Neuronal stem cell (in vitro differentiated cells): Measurements from ENCODE around the gene NUDT8.

Experiments used
- DNase-seq: peaks from one replicate; pipeline ENCODE4 v3.0.0-alpha.2; 2013; ENCODE audit warnings: low spot score
- H2AFZ ChIP-seq: one replicate; pipeline ENCODE4 v1.6.1; 2013; ENCODE audit warnings: mild to moderate bottlenecking, low read length, inconsistent platforms
- H2AK5ac ChIP-seq: 2 replicates; pipeline ENCODE4 v1.6.1; 2013; ENCODE audit warnings: low read depth, mild to moderate bottlenecking, inconsistent platforms, low read length, moderate library complexity, mixed read lengths
- H2BK120ac ChIP-seq: 2 replicates; pipeline ENCODE4 v1.6.1; 2013; ENCODE audit warnings: low read depth, mild to moderate bottlenecking, inconsistent platforms, low read length, moderate library complexity, mixed read lengths
- H2BK12ac ChIP-seq: one replicate; pipeline ENCODE4 v1.6.1; 2013; ENCODE audit warnings: low read length, inconsistent platforms
- H2BK15ac ChIP-seq: 2 replicates; pipeline ENCODE4 v1.6.1; 2013; ENCODE audit warnings: mild to moderate bottlenecking, low read length, inconsistent platforms, mixed read lengths
- H2BK5ac ChIP-seq: one replicate; pipeline ENCODE4 v1.6.1; 2013; ENCODE audit warnings: inconsistent platforms, mild to moderate bottlenecking, low read length, moderate library complexity
- H3K14ac ChIP-seq: one replicate; pipeline ENCODE4 v1.6.1; 2013; ENCODE audit warnings: low read length, inconsistent platforms
- H3K18ac ChIP-seq: 2 replicates; pipeline ENCODE4 v1.6.1; 2013; ENCODE audit warnings: low read length, inconsistent platforms
- H3K23ac ChIP-seq: 2 replicates; pipeline ENCODE4 v1.6.1; 2013; ENCODE audit warnings: low read depth, mild to moderate bottlenecking, mixed read lengths, low read length, inconsistent platforms; ENCODE audit not compliant: poor library complexity
- H3K27ac ChIP-seq: replicated peaks from 3 replicates; pipeline ENCODE4 v1.5.1; 2013; ENCODE audit warnings: low read length, inconsistent platforms
- H3K27me3 ChIP-seq, 3 experiments: 2 replicates each; pipeline ENCODE4 v1.6.1; 2013; ENCODE audit warnings: low read length in 3 of 3, mild to moderate bottlenecking in 2 of 3, inconsistent platforms in 1 of 3, low read depth in 1 of 3, mixed read lengths in 1 of 3, moderate library complexity in 1 of 3; ENCODE audit not compliant: control insufficient read depth in 3 of 3, insufficient read depth in 3 of 3
- H3K36me3 ChIP-seq, 2 donors: replicated peaks in 1 of 2; 2 replicates each; pipeline ENCODE4 v1.6.1; 2013; ENCODE audit warnings: low read length in 2 of 2; ENCODE audit not compliant: control insufficient read depth in 2 of 2, insufficient read depth in 2 of 2
- H3K4ac ChIP-seq: 2 replicates; pipeline ENCODE4 v1.6.1; 2013; ENCODE audit warnings: inconsistent platforms, mild to moderate bottlenecking, low read length, moderate library complexity
- H3K4me1 ChIP-seq, 2 donors: 1 replicate in 1 of 2; 2 replicates in 1 of 2; pipeline ENCODE4 v1.6.1; 2013; ENCODE audit warnings: low read length in 2 of 2, low read depth in 1 of 2; ENCODE audit not compliant: control insufficient read depth in 2 of 2, insufficient read depth in 1 of 2
- H3K4me2 ChIP-seq: one replicate; pipeline ENCODE4 v1.6.1; 2013; ENCODE audit warnings: mild to moderate bottlenecking, low read length, inconsistent platforms; ENCODE audit not compliant: insufficient read depth, poor library complexity, severe bottlenecking
- H3K4me3 ChIP-seq, 2 donors: 2 replicates each; pipeline ENCODE4 v1.5.1; 2013; ENCODE audit warnings: low read length in 2 of 2, mild to moderate bottlenecking in 2 of 2, inconsistent platforms in 1 of 2, moderate library complexity in 1 of 2
- H3K79me1 ChIP-seq: one replicate; pipeline ENCODE4 v1.6.1; 2013; ENCODE audit warnings: low read depth, mild to moderate bottlenecking, inconsistent platforms, low read length, moderate library complexity
- H3K9ac ChIP-seq: one replicate; pipeline ENCODE4 v1.6.1; 2013; ENCODE audit warnings: mild to moderate bottlenecking, low read depth, low read length, inconsistent platforms; ENCODE audit not compliant: poor library complexity
- H3K9me3 ChIP-seq, 2 donors: replicated peaks in 1 of 2; 2 replicates each; pipeline versions ENCODE3 to v1.6.1; 2013; ENCODE audit warnings: low read length in 2 of 2, mild to moderate bottlenecking in 2 of 2, inconsistent platforms in 1 of 2, low read depth in 1 of 2, mixed read lengths in 1 of 2, moderate library complexity in 1 of 2; ENCODE audit not compliant: control insufficient read depth in 2 of 2, insufficient read depth in 1 of 2
- H4K8ac ChIP-seq: one replicate; pipeline ENCODE4 v1.6.1; 2013; ENCODE audit warnings: low read depth, mild to moderate bottlenecking, inconsistent platforms, low read length, moderate library complexity
- H4K91ac ChIP-seq: one replicate; pipeline ENCODE4 v1.6.1; 2013; ENCODE audit warnings: low read length, low read depth, mild to moderate bottlenecking, inconsistent platforms; ENCODE audit not compliant: poor library complexity
- WGBS, 2 donors: extraction: QIAGEN DNeasy Blood & Tissue Kit; methylation state at CpG; one replicate each; pipeline ENCODE4 v1.1.7; 2013; ENCODE audit warnings: missing lambda C conversion rate in 2 of 2, mixed read lengths in 1 of 2; ENCODE audit not compliant: insufficient read length in 2 of 2, insufficient replicate concordance in 1 of 2; ENCODE audit errors: extremely low coverage in 2 of 2; 5-methylcytosine and 5-hydroxymethylcytosine counted together

The NUDT8 gene

DNA sequence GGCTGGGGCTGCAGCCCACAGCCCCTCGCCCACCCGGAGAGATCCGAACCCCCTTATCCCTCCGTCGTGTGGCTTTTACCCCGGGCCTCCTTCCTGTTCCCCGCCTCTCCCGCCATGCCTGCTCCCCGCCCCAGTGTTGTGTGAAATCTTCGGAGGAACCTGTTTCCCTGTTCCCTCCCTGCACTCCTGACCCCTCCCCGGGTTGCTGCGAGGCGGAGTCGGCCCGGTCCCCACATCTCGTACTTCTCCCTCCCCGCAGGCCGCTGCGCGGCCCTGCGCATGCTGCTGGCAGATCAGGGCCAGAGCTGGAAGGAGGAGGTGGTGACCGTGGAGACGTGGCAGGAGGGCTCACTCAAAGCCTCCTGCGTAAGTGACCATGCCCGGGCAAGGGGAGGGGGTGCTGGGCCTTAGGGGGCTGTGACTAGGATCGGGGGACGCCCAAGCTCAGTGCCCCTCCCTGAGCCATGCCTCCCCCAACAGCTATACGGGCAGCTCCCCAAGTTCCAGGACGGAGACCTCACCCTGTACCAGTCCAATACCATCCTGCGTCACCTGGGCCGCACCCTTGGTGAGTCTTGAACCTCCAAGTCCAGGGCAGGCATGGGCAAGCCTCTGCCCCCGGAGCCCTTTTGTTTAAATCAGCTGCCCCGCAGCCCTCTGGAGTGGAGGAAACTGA is 45.4 kb downstream of the NUDT8 start:
- Histone ChIP-seq H2BK120ac (peak overlapping the region; percentile 33), H4K8ac (peak overlapping the region; percentile 7), H3K23ac (peak overlapping the region; percentile 94), H2AFZ (peak overlapping the region; percentile 92), H2BK15ac (peak overlapping the region; percentile 50), H3K4me1 (peaks cover 16 to 25% of the 10 kb centered on the region in 2 donors), H3K9ac (peak overlapping the region; percentile 92), H3K27ac (peak overlapping the region; percentile 71), H2BK12ac (no peak overlapping the region), H3K27me3 (peaks cover 0 to 20% (median 11%) of the 10 kb centered on the region in 3 experiments), H3K36me3 (peaks cover 22 to 43% of the 10 kb centered on the region in 2 donors), H4K91ac (peak overlapping the region; percentile 81), H3K4ac (peak overlapping the region; percentile 66), H3K14ac (no peak overlapping the region), H3K79me1 (peaks cover 21% of the 10 kb centered on the region), H3K4me3 (peak overlapping the region; percentile 87 to 88), H3K9me3 (peaks cover 3 to 6% of the 10 kb centered on the region in 2 donors), H3K18ac (peak overlapping the region; percentile 99), H2BK5ac (peak overlapping the region; percentile 94), H2AK5ac (peak overlapping the region; percentile 96), H3K4me2 (peak overlapping the region; percentile 84)
- DNase-seq = no peak
- WGBS, 2 donors = no CpG with 5 or more reads among the region's 33 CpGs

DNA sequence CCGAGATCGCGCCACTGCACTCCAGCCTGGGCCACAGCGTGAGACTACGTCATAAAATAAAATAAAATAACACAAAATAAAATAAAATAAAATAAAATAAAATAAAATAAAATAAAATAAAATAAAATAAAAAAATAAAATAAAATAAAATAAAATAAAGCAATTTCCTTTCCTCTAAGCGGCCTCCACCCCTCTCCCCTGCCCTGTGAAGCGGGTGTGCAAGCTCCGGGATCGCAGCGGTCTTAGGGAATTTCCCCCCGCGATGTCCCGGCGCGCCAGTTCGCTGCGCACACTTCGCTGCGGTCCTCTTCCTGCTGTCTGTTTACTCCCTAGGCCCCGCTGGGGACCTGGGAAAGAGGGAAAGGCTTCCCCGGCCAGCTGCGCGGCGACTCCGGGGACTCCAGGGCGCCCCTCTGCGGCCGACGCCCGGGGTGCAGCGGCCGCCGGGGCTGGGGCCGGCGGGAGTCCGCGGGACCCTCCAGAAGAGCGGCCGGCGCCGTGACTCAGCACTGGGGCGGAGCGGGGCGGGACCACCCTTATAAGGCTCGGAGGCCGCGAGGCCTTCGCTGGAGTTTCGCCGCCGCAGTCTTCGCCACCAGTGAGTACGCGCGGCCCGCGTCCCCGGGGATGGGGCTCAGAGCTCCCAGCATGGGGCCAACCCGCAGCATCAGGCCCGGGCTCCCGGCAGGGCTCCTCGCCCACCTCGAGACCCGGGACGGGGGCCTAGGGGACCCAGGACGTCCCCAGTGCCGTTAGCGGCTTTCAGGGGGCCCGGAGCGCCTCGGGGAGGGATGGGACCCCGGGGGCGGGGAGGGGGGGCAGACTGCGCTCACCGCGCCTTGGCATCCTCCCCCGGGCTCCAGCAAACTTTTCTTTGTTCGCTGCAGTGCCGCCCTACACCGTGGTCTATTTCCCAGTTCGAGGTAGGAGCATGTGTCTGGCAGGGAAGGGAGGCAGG is 46.2 kb downstream of the NUDT8 start, which contains the start of gene GSTP1:
Gene GSTP1 (plus strand): TSS at position 566 of the 958 bp plus-strand sequence. CDS start 32 bp downstream, at position 598.
- no peak within 1 kb of the TSS for H3K14ac ChIP-seq
- H2BK5ac ChIP-seq = peak within 1 kb of the TSS; percentile 94
- peak; percentile 90 for DNase-seq
- H3K4me3 ChIP-seq = peak within 1 kb of the TSS; percentile 87 to 88
- H3K4me2 ChIP-seq = peak within 1 kb of the TSS; percentile 84
- H4K91ac ChIP-seq = peak within 1 kb of the TSS; percentile 81
- peak within 1 kb of the TSS; percentile 50 for H2BK15ac ChIP-seq
- peak within 1 kb of the TSS; percentile 66 for H3K4ac ChIP-seq
- H3K27ac ChIP-seq = peak within 1 kb of the TSS; percentile 71
- no CpG with 5 or more reads among the region's 81 CpGs for WGBS, 2 donors
- H3K36me3 ChIP-seq = peaks cover 20 to 39% of the 10 kb centered on the region in 2 donors
- peaks cover 0 to 24% (median 11%) of the 10 kb centered on the region in 3 experiments for H3K27me3 ChIP-seq
- H2AFZ ChIP-seq = peak within 1 kb of the TSS; percentile 92
- peak within 1 kb of the TSS; percentile 100 for H3K23ac ChIP-seq
- peak within 1 kb of the TSS; percentile 99 for H3K18ac ChIP-seq
- peaks cover 16 to 25% of the 10 kb centered on the region in 2 donors for H3K4me1 ChIP-seq
- H3K9me3 ChIP-seq = peaks cover 3 to 6% of the 10 kb centered on the region in 2 donors
- peak within 1 kb of the TSS; percentile 96 for H2AK5ac ChIP-seq
- peak within 1 kb of the TSS; percentile 92 for H3K9ac ChIP-seq
- no peak within 1 kb of the TSS for H2BK12ac ChIP-seq
- H4K8ac ChIP-seq = peak within 1 kb of the TSS; percentile 7
- H3K79me1 ChIP-seq = peaks cover 21% of the 10 kb centered on the region
- peak within 1 kb of the TSS; percentile 33 for H2BK120ac ChIP-seq

DNA sequence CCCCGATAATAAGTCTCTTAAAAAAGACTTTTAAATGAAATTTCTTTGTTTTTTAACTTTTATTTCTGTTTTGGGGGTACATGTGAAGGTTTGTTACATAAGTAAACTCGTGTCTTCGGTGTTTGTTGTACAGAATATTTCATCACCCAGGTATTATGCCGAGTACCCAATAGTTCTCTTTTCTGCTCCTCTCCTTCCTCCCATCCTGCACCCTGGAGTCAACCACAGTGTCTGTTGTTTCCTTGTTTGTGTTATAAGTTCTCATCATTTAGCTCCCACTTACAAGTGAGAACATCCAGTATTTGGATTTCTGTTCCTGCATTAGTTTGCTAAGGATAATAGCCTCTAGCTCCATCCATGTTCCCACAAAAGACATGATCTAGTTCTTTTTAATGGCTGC is 47.7 kb downstream of the NUDT8 start:
- no peak overlapping the region for H2BK12ac ChIP-seq
- H2BK120ac ChIP-seq = no peak overlapping the region
- no peak overlapping the region for H3K18ac ChIP-seq
- no peak overlapping the region for H3K4ac ChIP-seq
- no peak overlapping the region for H3K9ac ChIP-seq
- no peak overlapping the region for H3K23ac ChIP-seq
- H3K4me2 ChIP-seq = no peak overlapping the region
- no peak overlapping the region for H2AFZ ChIP-seq
- peaks cover 0 to 40% (median 11%) of the 10 kb centered on the region in 3 experiments for H3K27me3 ChIP-seq
- no peak overlapping the region for H3K4me3 ChIP-seq
- H2AK5ac ChIP-seq = no peak overlapping the region
- peaks cover 6 to 7% of the 10 kb centered on the region in 2 donors for H3K9me3 ChIP-seq
- no peak overlapping the region for H3K27ac ChIP-seq
- no peak overlapping the region for H2BK15ac ChIP-seq
- WGBS, 2 donors = no CpG with 5 or more reads among the region's 4 CpGs
- H3K79me1 ChIP-seq = peaks cover 21% of the 10 kb centered on the region
- DNase-seq = no peak
- H3K14ac ChIP-seq = no peak overlapping the region
- peaks cover 17 to 26% of the 10 kb centered on the region in 2 donors for H3K36me3 ChIP-seq
- no peak overlapping the region for H4K8ac ChIP-seq
- peaks cover 16 to 25% of the 10 kb centered on the region in 2 donors for H3K4me1 ChIP-seq
- no peak overlapping the region for H4K91ac ChIP-seq
- no peak overlapping the region for H2BK5ac ChIP-seq
